CD4-positive, alpha-beta memory T cell (primary cell): Measurements from ENCODE around the gene ZNF281. TPM values are rescaled to one million over a fixed set of nuclear protein-coding genes. Genes with fewer than 3 reads are reported as not detected.
A peak's percentile ranks its signal among the peaks of the same experiment; 100 is the strongest.

Source experiments
- CTCF ChIA-PET: fragments of 350-600 bp; sonication (Branson Sonifier 250); formaldehyde crosslinking; loops from one replicate; lab custom pipeline; 2021; ENCODE audit warnings: inconsistent platforms; ENCODE audit not compliant: partially characterized antibody; lab: Charles Lee
- POLR2A ChIA-PET: fragments of 350-600 bp; sonication (Branson Sonifier 250); formaldehyde crosslinking; loops from one replicate; lab custom pipeline; 2021; ENCODE audit not compliant: partially characterized antibody; lab: Charles Lee
- DNase-seq, 5 donors: peaks; one replicate each; pipeline versions ENCODE4 v3.0.0 to v3.0.0-alpha.2; 2020 to 2022; ENCODE audit warnings: mixed read lengths in 1 of 5
- H3K27ac ChIP-seq: one replicate; pipeline ENCODE4 v1.7.0; 2013; ENCODE audit warnings: low read depth, low read length
- H3K27me3 ChIP-seq: 2 replicates; pipeline ENCODE4 v1.7.0; 2013; ENCODE audit warnings: mild to moderate bottlenecking, low read length, moderate library complexity; ENCODE audit not compliant: insufficient read depth
- H3K36me3 ChIP-seq: 2 replicates; pipeline ENCODE4 v1.7.0; 2013; ENCODE audit warnings: mild to moderate bottlenecking, low read length, moderate library complexity; ENCODE audit not compliant: insufficient read depth
- H3K4me1 ChIP-seq: 2 replicates; pipeline ENCODE4 v1.7.0; 2013; ENCODE audit warnings: mild to moderate bottlenecking, low read length, moderate library complexity; ENCODE audit not compliant: insufficient read depth
- H3K4me3 ChIP-seq, 2 donors: one replicate each; pipeline ENCODE4 v1.7.0; 2013; ENCODE audit warnings: low read length in 2 of 2, mild to moderate bottlenecking in 1 of 2
- H3K9me3 ChIP-seq, 2 donors: one replicate each; pipeline ENCODE4 v1.7.0; 2013; ENCODE audit warnings: low read length in 2 of 2, control low read depth in 1 of 2; ENCODE audit not compliant: control insufficient read depth in 1 of 2
- H3K27ac Mint-ChIP-seq, 7 donors: one replicate each; pipeline ENCODE4 v1.8.0; 2020 to 2021; ENCODE audit warnings: mixed read lengths in 7 of 7, mild to moderate bottlenecking in 6 of 7, inconsistent platforms in 3 of 7, moderate library complexity in 3 of 7
- H3K27me3 Mint-ChIP-seq, 2 donors: one replicate each; pipeline ENCODE4 v1.8.0; 2020 to 2021; ENCODE audit warnings: mixed read lengths in 2 of 2
- H3K36me3 Mint-ChIP-seq, 2 donors: one replicate each; pipeline ENCODE4 v1.8.0; 2020 to 2021; ENCODE audit warnings: mixed read lengths in 2 of 2, inconsistent platforms in 1 of 2, mild to moderate bottlenecking in 1 of 2
- H3K4me1 Mint-ChIP-seq, 4 donors: one replicate each; pipeline ENCODE4 v1.8.0; 2020 to 2021; ENCODE audit warnings: mixed read lengths in 4 of 4, mild to moderate bottlenecking in 1 of 4
- H3K4me3 Mint-ChIP-seq, 8 donors: one replicate each; pipeline ENCODE4 v1.8.0; 2020 to 2021; ENCODE audit warnings: mixed read lengths in 8 of 8, mild to moderate bottlenecking in 7 of 8, moderate library complexity in 6 of 8, inconsistent platforms in 3 of 8
- H3K9me3 Mint-ChIP-seq, 8 donors: one replicate each; pipeline ENCODE4 v1.8.0; 2020 to 2021; ENCODE audit warnings: mixed read lengths in 8 of 8, mild to moderate bottlenecking in 5 of 8, inconsistent platforms in 3 of 8, moderate library complexity in 1 of 8
- intact Hi-C: fragments of 100-400 bp; cut with micrococcal nuclease; formaldehyde crosslinking; loops from one replicate; pipeline ENCODE4 v1.15.1; 2023
- polyA plus RNA-seq, 2 donors: library from polyadenylated mRNA; unstranded; fragments of 300-500 nt; fragmentation: Illumina TruSeq; gene quantifications; one replicate each; pipeline ENCODE4 v1.2.3, GENCODE V29; 2021
- total RNA-seq, 2 experiments: library from RNA; stranded (reverse); gene quantifications; one replicate each; pipeline ENCODE4 v1.2.3, GENCODE V29; 2021

The ZNF281 gene
- total and polyA plus RNA-seq, 4 experiments from 2014 or later = 23.1 to 39.5 (median 25.0) TPM

GRCh38 chr1:200448034-200448762 lies 38.4 kb upstream of the ZNF281 start:
- POLR2A ChIA-PET = no interaction called here
- Histone ChIP-seq H3K4me3 (no peak overlapping the region), H3K4me1 (no peaks in the 10 kb centered on the region), H3K9me3 (no peaks in the 10 kb centered on the region), H3K27ac (no peak overlapping the region), H3K36me3 (no peaks in the 10 kb centered on the region), H3K27me3 (no peaks in the 10 kb centered on the region)
- Mint-ChIP-seq H3K36me3 (no peaks in the 10 kb centered on the region), H3K4me3 (peak overlapping the region in 1 of 8 donors; percentile 25), H3K27ac (no peak overlapping the region), H3K27me3 (peaks cover 0 to 5% of the 10 kb centered on the region in 2 donors), H3K4me1 (peaks cover 0 to 3% (median under 1%) of the 10 kb centered on the region in 4 donors), H3K9me3 (peaks cover 0 to 5% (median 0%) of the 10 kb centered on the region in 8 donors)
- DNase-seq = no peak
- CTCF ChIA-PET = interaction anchor here (1.0 kb wide), 1 partner anchor 8 kb away, joined by 3 read pairs; no protein-coding TSS in a partner anchor
- intact Hi-C loops = no loop called here

DNA sequence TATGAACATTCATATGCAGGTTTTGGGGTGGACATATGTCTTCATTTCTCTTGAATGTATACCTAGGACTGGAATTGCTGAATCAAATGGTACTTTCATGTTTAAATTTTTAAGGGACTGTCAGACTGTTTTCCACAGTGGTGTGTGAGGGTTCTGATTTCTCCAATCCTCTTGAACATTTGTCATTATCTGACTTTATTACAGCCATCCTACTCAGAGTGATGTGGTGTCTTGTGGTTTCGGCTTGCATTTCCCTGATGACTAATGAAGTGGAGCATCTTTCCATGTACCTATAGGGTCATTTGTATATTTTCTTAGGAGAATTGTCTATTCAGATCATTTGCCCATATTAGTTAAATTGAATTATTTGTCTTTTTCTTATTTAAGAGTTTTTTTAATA lies 35.4 kb upstream of the ZNF281 start:
- H3K36me3 ChIP-seq = no peaks in the 10 kb centered on the region
- H3K4me1 ChIP-seq = no peaks in the 10 kb centered on the region
- no peak overlapping the region for H3K4me3 ChIP-seq
- no peak overlapping the region for H3K4me3 Mint-ChIP-seq
- H3K27ac ChIP-seq = no peak overlapping the region
- no peak overlapping the region for H3K27ac Mint-ChIP-seq
- H3K36me3 Mint-ChIP-seq = no peaks in the 10 kb centered on the region
- intact Hi-C loops = no loop called here
- ChIA-PET CTCF (no interaction called here), POLR2A (no interaction called here)
- H3K9me3 ChIP-seq = no peaks in the 10 kb centered on the region
- peaks cover 0 to 5% (median 0%) of the 10 kb centered on the region in 8 donors for H3K9me3 Mint-ChIP-seq
- DNase-seq = no peak
- no peaks in the 10 kb centered on the region for H3K27me3 ChIP-seq
- peaks cover 0 to 3% (median under 1%) of the 10 kb centered on the region in 4 donors for H3K4me1 Mint-ChIP-seq
- peaks cover 0 to 5% of the 10 kb centered on the region in 2 donors for H3K27me3 Mint-ChIP-seq

GRCh38 chr1:200444478-200444877 lies 34.6 kb upstream of the ZNF281 start:
- Histone ChIP-seq H3K36me3 (no peaks in the 10 kb centered on the region), H3K4me1 (no peaks in the 10 kb centered on the region), H3K9me3 (no peaks in the 10 kb centered on the region), H3K27me3 (no peaks in the 10 kb centered on the region), H3K27ac (no peak overlapping the region), H3K4me3 (no peak overlapping the region)
- POLR2A ChIA-PET = no interaction called here
- DNase-seq = no peak
- H3K4me1 Mint-ChIP-seq = peaks cover 0 to 3% (median under 1%) of the 10 kb centered on the region in 4 donors
- H3K4me3 Mint-ChIP-seq = no peak overlapping the region
- peaks cover 0 to 2% of the 10 kb centered on the region in 2 donors for H3K27me3 Mint-ChIP-seq
- CTCF ChIA-PET = no interaction called here
- no peak overlapping the region for H3K27ac Mint-ChIP-seq
- intact Hi-C loops = no loop called here
- H3K9me3 Mint-ChIP-seq = peaks cover 0 to 5% (median 0%) of the 10 kb centered on the region in 8 donors
- H3K36me3 Mint-ChIP-seq = no peaks in the 10 kb centered on the region

GRCh38 chr1:200443860-200444259 lies 34.0 kb upstream of the ZNF281 start:
- H3K4me3 Mint-ChIP-seq = no peak overlapping the region
- Histone ChIP-seq H3K27me3 (no peaks in the 10 kb centered on the region), H3K9me3 (no peaks in the 10 kb centered on the region), H3K36me3 (no peaks in the 10 kb centered on the region), H3K27ac (no peak overlapping the region), H3K4me1 (no peaks in the 10 kb centered on the region), H3K4me3 (no peak overlapping the region)
- no peak overlapping the region for H3K27ac Mint-ChIP-seq
- ChIA-PET CTCF (no interaction called here), POLR2A (interaction anchor here (0.6 kb wide), 1 partner anchor 30 kb away, joined by 3 read pairs; no protein-coding TSS in a partner anchor)
- peaks cover 0 to 3% (median under 1%) of the 10 kb centered on the region in 4 donors for H3K4me1 Mint-ChIP-seq
- intact Hi-C loops = no loop called here
- DNase-seq = no peak
- H3K36me3 Mint-ChIP-seq = no peaks in the 10 kb centered on the region
- H3K9me3 Mint-ChIP-seq = peaks cover 0 to 5% (median 0%) of the 10 kb centered on the region in 8 donors
- H3K27me3 Mint-ChIP-seq = peaks cover 0 to 2% of the 10 kb centered on the region in 2 donors

DNA sequence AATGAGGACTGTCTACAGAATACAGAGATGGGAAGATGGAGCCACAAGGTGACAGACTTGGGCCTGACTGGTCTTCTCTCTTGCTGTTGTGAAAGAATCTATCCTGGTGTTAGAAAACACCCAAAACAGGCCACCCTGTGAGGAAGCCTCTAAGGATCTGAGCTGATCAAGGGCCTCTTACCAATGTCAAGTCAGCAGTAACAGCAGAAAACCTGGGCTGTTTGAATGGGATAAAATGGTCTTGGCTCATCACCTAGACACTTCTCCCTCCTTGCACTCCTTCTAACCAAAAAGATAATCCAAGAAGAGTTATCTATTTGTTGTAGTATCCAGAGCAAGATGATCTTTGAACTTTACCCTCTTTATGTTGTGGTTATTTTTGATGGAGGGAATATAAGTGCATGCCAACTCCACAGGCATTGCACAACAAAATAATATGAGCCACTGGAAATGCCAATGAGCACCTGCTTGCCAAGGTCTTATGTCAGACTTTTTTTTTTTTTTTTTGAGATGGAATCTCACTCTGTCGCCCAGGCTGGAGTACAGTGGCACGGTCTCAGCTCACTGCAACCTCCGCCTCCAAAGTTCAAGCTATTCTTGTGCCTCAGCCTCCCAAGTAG lies 32.8 kb upstream of the ZNF281 start:
- H3K27ac Mint-ChIP-seq = no peak overlapping the region
- peaks cover 0 to 5% (median 0%) of the 10 kb centered on the region in 8 donors for H3K9me3 Mint-ChIP-seq
- CTCF ChIA-PET = no interaction called here
- Histone ChIP-seq H3K27ac (no peak overlapping the region), H3K27me3 (no peaks in the 10 kb centered on the region), H3K4me3 (no peak overlapping the region), H3K36me3 (no peaks in the 10 kb centered on the region), H3K9me3 (no peaks in the 10 kb centered on the region), H3K4me1 (peaks cover 2% of the 10 kb centered on the region)
- no peaks in the 10 kb centered on the region for H3K36me3 Mint-ChIP-seq
- H3K4me3 Mint-ChIP-seq = no peak overlapping the region
- H3K27me3 Mint-ChIP-seq = no peaks in the 10 kb centered on the region
- peaks cover 2 to 6% (median 3%) of the 10 kb centered on the region in 4 donors for H3K4me1 Mint-ChIP-seq
- POLR2A ChIA-PET = no interaction called here
- DNase-seq = no peak
- intact Hi-C loops = no loop called here

GRCh38 chr1:200442023-200442422 lies 32.2 kb upstream of the ZNF281 start:
- Histone ChIP-seq H3K27me3 (no peaks in the 10 kb centered on the region), H3K27ac (no peak overlapping the region), H3K9me3 (no peaks in the 10 kb centered on the region), H3K4me1 (peaks cover 6% of the 10 kb centered on the region), H3K36me3 (no peaks in the 10 kb centered on the region), H3K4me3 (no peak overlapping the region)
- DNase-seq = no peak
- H3K27ac Mint-ChIP-seq = no peak overlapping the region
- CTCF ChIA-PET = interaction anchor here (1.0 kb wide), 1 partner anchor 10 kb away, joined by 3 read pairs; no protein-coding TSS in a partner anchor
- POLR2A ChIA-PET = no interaction called here
- H3K4me3 Mint-ChIP-seq = no peak overlapping the region
- peaks cover 0 to 5% (median 0%) of the 10 kb centered on the region in 8 donors for H3K9me3 Mint-ChIP-seq
- no peaks in the 10 kb centered on the region for H3K36me3 Mint-ChIP-seq
- H3K27me3 Mint-ChIP-seq = no peaks in the 10 kb centered on the region
- H3K4me1 Mint-ChIP-seq = peaks cover 4 to 9% (median 8%) of the 10 kb centered on the region in 4 donors
- intact Hi-C loops = no loop called here

- Histone ChIP-seq H3K27ac (no peak overlapping the region), H3K9me3 (no peaks in the 10 kb centered on the region), H3K36me3 (no peaks in the 10 kb centered on the region), H3K27me3 (no peaks in the 10 kb centered on the region), H3K4me3 (no peak overlapping the region), H3K4me1 (peaks cover 6% of the 10 kb centered on the region)
- H3K27ac Mint-ChIP-seq = no peak overlapping the region
- H3K36me3 Mint-ChIP-seq = no peaks in the 10 kb centered on the region
- intact Hi-C loops = no loop called here
- DNase-seq = no peak
- H3K9me3 Mint-ChIP-seq = no peaks in the 10 kb centered on the region
- ChIA-PET CTCF (no interaction called here), POLR2A (no interaction called here)
- H3K4me1 Mint-ChIP-seq = peaks cover 6 to 8% (median 7%) of the 10 kb centered on the region in 4 donors
- peak overlapping the region in 3 of 8 donors; percentile 0 to 1 (median 1) for H3K4me3 Mint-ChIP-seq
- no peaks in the 10 kb centered on the region for H3K27me3 Mint-ChIP-seq
Measured at GRCh38 chr1:200438911-200439310, 29.1 kb upstream of the ZNF281 start.
